Measurements from ENCODE around the gene TPBG. TPM values are rescaled to one million over a fixed set of nuclear protein-coding genes. Genes with fewer than 3 reads are reported as not detected.
A peak's percentile ranks its signal among the peaks of the same experiment; 100 is the strongest.

Gene TPBG
- 10 to 100 TPM; 24.1 to 42.4 (median 27.0) TPM for polyA plus RNA-seq (ENCODE audit: insufficient read length in 4 of 4)

GRCh38 chr6:82363428-82364086 lies at the start of gene TPBG:
Gene TPBG (plus strand): TSS chr6:82363817. CDS start chr6:82364962, 1,145 bp downstream.
- peak in 3 of 4 donors; percentile 47 to 64 (median 59) for DNase-seq (ENCODE audit: low read depth in 4 of 4, low spot score in 2 of 4)

DNA sequence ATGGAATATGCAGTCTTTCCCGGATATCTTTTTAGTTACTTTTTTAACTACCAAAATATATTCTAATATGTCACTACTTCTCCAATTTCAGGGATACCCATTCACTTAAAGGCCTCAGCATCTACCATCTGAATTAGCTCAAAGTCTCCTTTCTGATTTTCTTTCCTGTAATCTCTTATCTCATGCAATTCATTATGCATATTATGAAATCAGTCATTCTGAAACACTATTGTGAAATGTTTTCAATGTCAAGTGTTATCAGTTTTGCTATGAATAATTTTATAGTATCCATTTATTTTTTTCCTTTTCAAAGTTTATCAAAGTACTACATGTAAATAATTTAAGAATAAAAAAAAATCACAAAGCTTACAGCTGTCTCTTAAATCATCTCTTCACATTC lies 41.2 kb upstream of the TPBG start:
- peak in 1 of 4 donors; percentile 2 for DNase-seq (ENCODE audit: low read depth in 4 of 4, low spot score in 2 of 4)

- no peak for DNase-seq (ENCODE audit: low read depth in 4 of 4, low spot score in 2 of 4)
Measured at GRCh38 chr6:82329766-82330165, 33.9 kb upstream of the TPBG start.

GRCh38 chr6:82330171-82330804 lies 33.3 kb upstream of the TPBG start:
- DNase-seq (ENCODE audit: low read depth in 4 of 4, low spot score in 2 of 4): no peak

GRCh38 chr6:82331031-82331773 lies 32.4 kb upstream of the TPBG start:
- no peak for DNase-seq (ENCODE audit: low read depth in 4 of 4, low spot score in 2 of 4)

- DNase-seq (ENCODE audit: low read depth in 4 of 4, low spot score in 2 of 4): no peak
Measured at GRCh38 chr6:82333781-82334180, 29.8 kb upstream of the TPBG start.

DNA sequence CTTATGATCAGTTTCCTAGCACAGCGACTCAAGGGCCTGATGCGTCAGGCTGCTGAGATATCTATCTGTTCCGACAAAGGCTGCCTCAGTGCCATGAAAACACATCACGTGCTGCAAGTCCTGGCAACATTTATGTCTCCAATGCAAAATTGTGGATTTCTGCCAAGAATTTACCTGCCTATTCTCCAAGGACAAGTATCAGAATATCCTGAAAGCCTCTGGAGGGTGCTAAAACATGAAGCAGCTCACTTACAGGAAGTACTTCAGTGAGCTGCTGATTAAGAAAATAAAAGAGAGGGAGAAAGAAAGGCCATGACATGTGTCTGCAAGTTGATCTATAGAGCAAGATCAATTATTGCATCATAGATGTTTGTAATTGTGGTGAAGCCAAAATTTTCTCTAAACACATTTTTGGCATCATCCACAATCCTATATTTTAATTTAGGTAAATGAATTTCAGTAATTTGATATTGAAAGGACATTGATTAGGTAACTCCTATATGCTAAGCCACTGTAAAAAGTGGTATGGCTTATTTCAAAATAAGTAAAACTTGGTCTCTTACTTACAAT lies 25.8 kb upstream of the TPBG start:
- no peak for DNase-seq (ENCODE audit: low read depth in 4 of 4, low spot score in 2 of 4)

- no peak for DNase-seq (ENCODE audit: low read depth in 4 of 4, low spot score in 2 of 4)
Measured at GRCh38 chr6:82348130-82348529, 15.5 kb upstream of the TPBG start.

DNA sequence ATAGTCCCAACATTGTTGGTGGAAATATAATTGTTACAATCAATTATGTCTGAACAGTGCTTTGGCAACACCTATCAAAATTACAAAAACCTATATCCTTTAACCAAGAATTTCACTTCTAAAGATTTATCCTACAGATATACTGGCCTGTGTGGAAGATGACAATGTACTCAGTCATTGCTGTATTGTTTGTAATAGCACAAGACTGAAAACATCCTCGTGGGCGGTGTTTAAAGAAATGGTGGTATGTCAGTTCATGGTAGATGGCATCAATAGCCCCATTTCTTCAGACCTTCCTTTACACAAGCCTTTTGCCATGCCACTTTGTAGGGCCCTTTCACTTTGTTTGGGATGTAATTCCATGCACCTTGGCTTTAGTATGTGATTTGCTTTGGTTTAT lies 9.8 kb upstream of the TPBG start:
- DNase-seq (ENCODE audit: low read depth in 4 of 4, low spot score in 2 of 4): no peak

DNA sequence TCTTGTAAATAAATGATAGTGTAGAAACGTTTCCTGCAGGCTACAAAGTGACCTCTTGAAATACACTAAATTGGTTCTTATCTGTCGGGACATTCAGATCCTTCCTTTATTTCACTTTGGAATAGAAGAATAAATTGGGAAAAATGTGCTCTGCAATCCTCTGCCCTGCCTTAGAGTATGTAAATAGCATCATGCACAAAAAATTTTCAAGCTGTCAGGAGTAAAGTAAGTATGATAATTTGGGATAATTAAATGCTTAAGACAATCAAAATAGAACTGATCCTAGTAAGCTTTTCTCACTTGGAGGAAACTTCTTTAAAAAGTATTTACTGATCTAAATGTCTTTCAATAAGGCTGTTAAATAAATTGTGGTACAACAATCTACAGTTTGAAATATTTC lies 3.1 kb upstream of the TPBG start:
- no peak for DNase-seq (ENCODE audit: low read depth in 4 of 4, low spot score in 2 of 4)

DNA sequence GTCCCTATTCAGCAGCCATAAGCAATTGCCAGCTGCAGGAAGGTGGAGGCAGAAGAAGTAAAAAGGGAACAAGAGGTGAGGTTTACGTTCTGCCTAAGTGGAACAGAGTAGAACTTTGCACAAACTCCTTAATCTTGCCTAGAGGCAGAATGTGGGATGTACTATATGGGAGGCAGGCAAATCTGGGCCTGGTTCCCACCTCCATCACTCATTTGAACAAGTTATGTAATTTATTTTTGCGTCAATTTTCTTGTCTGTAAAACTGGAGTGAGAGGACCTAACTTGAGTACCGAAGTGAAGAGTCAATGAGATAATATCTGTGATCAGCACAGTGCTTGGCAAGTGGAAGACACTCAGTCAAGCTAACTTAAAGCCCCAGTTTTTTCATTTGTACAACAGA lies 2.0 kb upstream of the TPBG start:
- no peak for DNase-seq (ENCODE audit: low read depth in 4 of 4, low spot score in 2 of 4)

- DNase-seq (ENCODE audit: low read depth in 4 of 4, low spot score in 2 of 4): no peak
Measured at GRCh38 chr6:82362144-82362543, 1.5 kb upstream of the TPBG start.

GRCh38 chr6:82362878-82363427 lies 664 bp upstream of the TPBG start:
- peak in 1 of 4 donors; percentile 24 for DNase-seq (ENCODE audit: low read depth in 4 of 4, low spot score in 2 of 4)

DNA sequence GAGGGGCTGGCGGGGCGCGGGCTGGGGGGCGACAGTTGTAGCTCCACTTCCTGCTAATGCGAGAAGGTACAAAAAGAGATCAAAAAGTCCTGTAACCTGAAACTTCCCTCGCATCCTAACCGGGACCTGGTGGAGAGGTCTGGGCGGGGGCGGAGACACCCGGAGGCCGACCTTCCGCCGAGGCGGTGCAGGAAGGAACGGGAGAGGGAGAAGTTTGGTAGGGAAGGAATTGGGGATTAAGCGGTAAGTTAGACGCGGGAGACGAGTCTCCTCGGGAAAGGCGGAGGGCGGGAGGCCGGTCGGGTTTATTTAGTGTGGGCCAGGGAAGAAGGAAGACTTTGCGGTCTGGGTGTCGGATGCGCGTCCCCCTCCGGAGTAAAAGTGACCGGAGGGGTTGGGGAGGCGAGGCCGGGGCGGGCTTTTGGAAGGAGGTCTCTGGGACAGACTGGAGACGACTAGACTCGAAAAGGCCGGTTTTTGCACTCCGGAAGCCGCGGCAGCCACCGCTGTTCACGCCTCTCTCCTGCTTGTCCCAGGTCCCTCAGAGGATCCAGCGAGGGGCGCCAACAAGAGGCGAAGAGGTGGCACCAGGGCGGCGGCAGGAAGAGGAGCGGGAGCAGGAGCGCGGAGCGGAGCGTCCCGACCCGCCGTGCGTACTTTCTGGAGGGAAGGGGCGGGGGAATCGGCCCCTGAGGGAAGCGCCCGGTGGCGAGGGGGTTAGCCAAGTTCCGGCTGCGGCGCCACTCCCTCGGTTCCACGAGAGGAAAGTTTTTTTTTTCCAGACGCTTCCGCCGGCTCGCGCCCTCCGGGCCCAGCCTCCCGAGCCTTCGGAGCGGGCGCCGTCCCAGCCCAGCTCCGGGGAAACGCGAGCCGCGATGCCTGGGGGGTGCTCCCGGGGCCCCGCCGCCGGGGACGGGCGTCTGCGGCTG lies 734 bp downstream of the TPBG start:
- DNase-seq (ENCODE audit: low read depth in 4 of 4, low spot score in 2 of 4): peak in 3 of 4 donors; percentile 34 to 64 (median 38)

DNA sequence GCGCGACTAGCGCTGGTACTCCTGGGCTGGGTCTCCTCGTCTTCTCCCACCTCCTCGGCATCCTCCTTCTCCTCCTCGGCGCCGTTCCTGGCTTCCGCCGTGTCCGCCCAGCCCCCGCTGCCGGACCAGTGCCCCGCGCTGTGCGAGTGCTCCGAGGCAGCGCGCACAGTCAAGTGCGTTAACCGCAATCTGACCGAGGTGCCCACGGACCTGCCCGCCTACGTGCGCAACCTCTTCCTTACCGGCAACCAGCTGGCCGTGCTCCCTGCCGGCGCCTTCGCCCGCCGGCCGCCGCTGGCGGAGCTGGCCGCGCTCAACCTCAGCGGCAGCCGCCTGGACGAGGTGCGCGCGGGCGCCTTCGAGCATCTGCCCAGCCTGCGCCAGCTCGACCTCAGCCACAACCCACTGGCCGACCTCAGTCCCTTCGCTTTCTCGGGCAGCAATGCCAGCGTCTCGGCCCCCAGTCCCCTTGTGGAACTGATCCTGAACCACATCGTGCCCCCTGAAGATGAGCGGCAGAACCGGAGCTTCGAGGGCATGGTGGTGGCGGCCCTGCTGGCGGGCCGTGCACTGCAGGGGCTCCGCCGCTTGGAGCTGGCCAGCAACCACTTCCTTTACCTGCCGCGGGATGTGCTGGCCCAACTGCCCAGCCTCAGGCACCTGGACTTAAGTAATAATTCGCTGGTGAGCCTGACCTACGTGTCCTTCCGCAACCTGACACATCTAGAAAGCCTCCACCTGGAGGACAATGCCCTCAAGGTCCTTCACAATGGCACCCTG lies 1.6 kb downstream of the TPBG start:
- peak in 2 of 4 donors; percentile 12 to 48 for DNase-seq (ENCODE audit: low read depth in 4 of 4, low spot score in 2 of 4)

DNA sequence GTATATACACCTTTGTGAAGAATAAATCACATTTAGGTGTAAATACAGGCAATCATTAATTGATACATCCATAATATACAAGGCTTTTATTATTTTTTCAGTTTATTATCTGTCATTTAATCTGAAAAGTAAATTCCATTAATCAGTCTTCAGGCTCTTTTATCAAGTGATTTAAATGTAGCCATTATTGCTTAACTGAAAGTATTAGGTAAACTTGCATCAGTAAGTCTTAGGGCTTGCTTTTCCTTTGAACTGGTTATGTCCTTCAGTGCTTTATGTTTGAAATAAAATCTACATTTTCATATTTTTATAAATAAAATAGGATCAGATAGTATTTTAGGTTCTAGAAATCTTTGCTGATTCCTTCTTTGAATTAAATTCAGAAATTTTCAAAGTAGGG lies 4.1 kb downstream of the TPBG start:
- DNase-seq (ENCODE audit: low read depth in 4 of 4, low spot score in 2 of 4): no peak

GRCh38 chr6:82370788-82371187 lies 7.2 kb downstream of the TPBG start:
- DNase-seq (ENCODE audit: low read depth in 4 of 4, low spot score in 2 of 4): no peak

DNA sequence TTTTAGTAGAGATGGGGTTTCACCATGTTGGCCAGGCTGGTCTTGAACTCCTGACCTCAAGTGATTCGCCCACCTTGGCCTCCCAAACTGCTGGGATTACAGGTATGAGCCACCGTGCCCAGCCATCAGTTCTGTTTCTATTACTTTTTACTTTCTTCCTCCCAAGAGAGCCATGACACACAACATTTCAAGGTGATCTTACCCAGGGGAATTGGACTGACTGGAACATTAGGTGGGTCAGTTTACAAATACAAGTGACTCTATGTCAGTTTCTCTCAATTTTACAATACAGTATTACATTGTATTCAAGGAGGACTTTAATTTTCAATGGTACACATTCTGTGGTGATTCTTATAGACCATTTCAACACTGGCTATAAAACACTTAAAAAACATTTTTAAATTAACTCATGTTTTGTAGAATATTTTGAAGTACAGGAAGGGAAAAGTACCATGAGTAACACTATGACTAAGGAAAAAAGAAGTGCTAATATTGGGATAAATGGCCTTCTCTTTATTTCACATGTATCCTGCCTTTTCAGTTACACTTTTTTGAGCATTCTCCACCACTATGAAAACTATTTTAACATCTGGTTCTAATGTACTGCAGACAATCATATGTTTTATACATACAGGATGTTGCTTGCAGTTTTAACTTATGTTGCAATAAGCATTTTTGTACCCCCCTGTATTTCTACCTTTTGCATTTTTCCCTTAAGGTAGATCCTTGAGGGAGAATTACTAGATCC lies 8.4 kb downstream of the TPBG start:
- no peak for DNase-seq (ENCODE audit: low read depth in 4 of 4, low spot score in 2 of 4)
